K562 (cell line): Measurements from ENCODE around the gene PFKP. TPM values are rescaled to one million over a fixed set of nuclear protein-coding genes. Genes with fewer than 3 reads are reported as not detected.

ENCODE experiments used
- ATAC-seq: fragments of 200-7000 bp; cut with Tn5 transposase; 3 replicates; pipeline ENCODE4 v1.9.1; 2020; ENCODE audit warnings: moderate library complexity
- BruUV-seq: library from RNA; stranded (reverse); fragments of 400-500 nt; replicated peaks from 2 replicates; lab custom pipeline; 2021; lab: Mats Ljungman, UMichigan
- CTCF ChIA-PET: fragments of 300-600 bp; formaldehyde crosslinking; extraction: SDS; loops from one replicate; lab custom pipeline; 2021; ENCODE audit warnings: low intra/inter-chr PET ratio; lab: Yijun Ruan, JAX
- POLR2A ChIA-PET: fragments of 300-600, 350-650 bp; sonication (Branson Sonifier 250); formaldehyde crosslinking; extraction: SDS; loops from one replicate; lab custom pipeline; 2021; ENCODE audit warnings: antibody characterized with exemption, inconsistent platforms; lab: Yijun Ruan, JAX
- DNase-seq, 4 experiments: peaks; one replicate each; pipeline versions ENCODE4 v3.0.0 to v3.0.0-alpha.2; 2011 to 2018; ENCODE audit warnings: low spot score in 3 of 4, mixed read lengths in 3 of 4; ENCODE audit errors: extremely low read depth in 1 of 4
- FAIRE-seq: peaks from 2 replicates; lab custom pipeline; 2011; peaks lifted over from hg19 to GRCh38; lab: Jason Lieb, UNC
- H2AFZ ChIP-seq: 2 replicates; pipeline ENCODE4 v1.6.0; 2011; ENCODE audit warnings: low read depth, low read length, control low read depth, inconsistent platforms
- H3K27ac ChIP-seq: fragments of 200-600 bp; 3 replicates; pipeline ENCODE4 v1.8.0; 2011; ENCODE audit warnings: low read depth, mild to moderate bottlenecking, control low read depth, inconsistent platforms, low read length, moderate library complexity, mixed read lengths; ENCODE audit errors: extremely low read depth
- H3K27me3 ChIP-seq, 2 experiments: fragments of 300-600 bp in 1 of 2; 2 replicates in 1 of 2; 3 replicates in 1 of 2; pipeline versions ENCODE4 v1.6.0 to v1.8.0; 2011; ENCODE audit warnings: inconsistent platforms in 2 of 2, low read length in 2 of 2, mild to moderate bottlenecking in 1 of 2, mixed read lengths in 1 of 2, moderate library complexity in 1 of 2; ENCODE audit not compliant: control insufficient read depth in 2 of 2, insufficient read depth in 2 of 2
- H3K36me3 ChIP-seq: fragments of 300-600 bp; 3 replicates; pipeline ENCODE4 v1.8.0; 2011; ENCODE audit warnings: mild to moderate bottlenecking, low read length, inconsistent platforms; ENCODE audit not compliant: control insufficient read depth, insufficient read depth
- H3K4me1 ChIP-seq, 2 experiments: fragments of 200-600 bp in 1 of 2; replicated peaks in 1 of 2; 2 replicates in 1 of 2; 3 replicates in 1 of 2; pipeline versions ENCODE4 v1.5.1 to v1.8.0; 2011; ENCODE audit warnings: inconsistent platforms in 2 of 2, low read length in 2 of 2, mild to moderate bottlenecking in 1 of 2, mixed read lengths in 1 of 2, moderate library complexity in 1 of 2; ENCODE audit not compliant: control insufficient read depth in 2 of 2, insufficient read depth in 2 of 2
- H3K4me2 ChIP-seq: 2 replicates; pipeline ENCODE4 v1.6.1; 2011; ENCODE audit warnings: low read length, control low read depth, inconsistent platforms, mixed read lengths; ENCODE audit not compliant: insufficient read depth
- H3K4me3 ChIP-seq: fragments of 200-600 bp; sonication (generic), shearing (Covaris generic); 2 replicates; pipeline ENCODE4 v1.5.1; 2016; ENCODE audit warnings: control low read depth, inconsistent platforms
- H3K79me2 ChIP-seq: fragments of 200-600 bp; 3 replicates; pipeline ENCODE4 v1.8.0; 2011; ENCODE audit warnings: low read length, inconsistent platforms; ENCODE audit not compliant: control insufficient read depth, insufficient read depth
- H3K9ac ChIP-seq, 2 experiments: 2 replicates each; pipeline versions ENCODE4 v1.6.0 to v1.6.1; 2011; ENCODE audit warnings: low read depth in 2 of 2, low read length in 2 of 2, control low read depth in 1 of 2, inconsistent platforms in 1 of 2, mild to moderate bottlenecking in 1 of 2, mixed read lengths in 1 of 2; ENCODE audit not compliant: insufficient read depth in 1 of 2
- H3K9me1 ChIP-seq: one replicate; pipeline ENCODE4 v1.6.0; 2011; ENCODE audit warnings: inconsistent platforms, mild to moderate bottlenecking, low read length, moderate library complexity; ENCODE audit not compliant: control insufficient read depth, insufficient read depth
- H3K9me3 ChIP-seq: replicated peaks from 2 replicates; pipeline ENCODE4 v1.5.1; 2011; ENCODE audit warnings: low read depth, low read length, inconsistent platforms; ENCODE audit not compliant: control insufficient read depth, insufficient read depth
- H4K20me1 ChIP-seq: replicated peaks from 2 replicates; pipeline ENCODE4 v1.6.1; 2011; ENCODE audit warnings: low read length, inconsistent platforms, mixed read lengths; ENCODE audit not compliant: control insufficient read depth, insufficient read depth
- KLF16 ChIP-seq: IDR thresholded peaks from 2 replicates; pipeline ENCODE4 v1.6.1; 2016; ENCODE audit warnings: antibody characterized with exemption
- USF2 ChIP-seq: sonication (generic); formaldehyde crosslinking; IDR thresholded peaks from 2 replicates; pipeline ENCODE4 v1.5.0; 2020; ENCODE audit warnings: missing genetic modification reagents
- ZBTB33 ChIP-seq: sonication (generic); formaldehyde crosslinking; IDR thresholded peaks from 2 replicates; pipeline ENCODE4 v1.8.1; 2023; ENCODE audit warnings: mild to moderate bottlenecking, missing genetic modification reagents
- ZKSCAN3 ChIP-seq: fragments of 250-450 bp; sonication (Bioruptor Pico); IDR thresholded peaks from 2 replicates; pipeline ENCODE4 v1.4.0; 2020
- ZNF407 ChIP-seq: fragments of 450-650 bp; IDR thresholded peaks from 2 replicates; pipeline ENCODE4 v1.6.1; 2016; ENCODE audit warnings: low read depth
- WGBS: fragments of 100-300 bp; shearing (Covaris generic); methylation state at CpG from one replicate; pipeline ENCODE4 v1.1.6; 2016; ENCODE audit warnings: low coverage, mixed read lengths; ENCODE audit not compliant: insufficient coverage; ENCODE audit errors: missing lambda C conversion rate; 5-methylcytosine and 5-hydroxymethylcytosine counted together
- in situ Hi-C: fragments of 300-500 bp; cut with MboI; formaldehyde crosslinking; loops from 4 replicates; pipeline ENCODE4 v1.15.0; 2018; ENCODE audit warnings: inconsistent platforms, mixed read lengths
- intact Hi-C: fragments of 100-400 bp; cut with micrococcal nuclease; formaldehyde crosslinking; loops from 2 replicates; pipeline ENCODE4 v1.14.2; 2022
- polyA plus RNA-seq, 8 experiments: library from polyadenylated mRNA; depleted of rRNA in 4 of 8; stranded (reverse) in 5 of 8; unstranded in 3 of 8; fragments of >200 nt; fragmentation: Nextera tagmentation in 2 of 8; fragmentation: Illumina TruSeq in 1 of 8; extraction: Ambion mirVana in 2 of 8; extraction: Trizol in 1 of 8; gene quantifications; 2 replicates each; pipeline versions ENCODE4 v1.2.1 to v1.2.3, GENCODE V29; 2011 to 2014; ENCODE audit warnings: inconsistent platforms in 1 of 8, missing spikeins in 1 of 8
- total RNA-seq, 7 experiments: library from RNA; depleted of rRNA in 6 of 7; stranded (reverse); fragments of >200 nt in 6 of 7; fragmentation: Illumina TruSeq in 2 of 7; extraction: Trizol in 2 of 7; gene quantifications; 2 replicates each; pipeline versions ENCODE4 v1.2.1 to v1.2.3, GENCODE V29; 2011 to 2021; ENCODE audit warnings: low replicate concordance in 1 of 7

PFKP gene
- total and polyA plus RNA-seq, 9 of the 15 experiments (the other 6 are each of a cell fraction or from before 2014, with no cell fraction given) = 23.5 to 116 (median 62.1) TPM

GRCh38 chr10:3147117-3147820 is 79.9 kb downstream of the PFKP start:
- peaks cover 80% of the 10 kb centered on the region; the same call in 2 of the 3 replicates for H3K36me3 ChIP-seq
- in situ Hi-C loops = no loop called here
- no peak overlapping the region for H3K4me2 ChIP-seq
- H3K9me3 ChIP-seq = no peaks in the 10 kb centered on the region
- no peaks in the 10 kb centered on the region for H4K20me1 ChIP-seq
- H3K79me2 ChIP-seq = no peaks in the 10 kb centered on the region
- intact Hi-C loops = no loop called here
- FAIRE-seq (no peak), ATAC-seq (no peak), DNase-seq (no peak)
- H3K9ac ChIP-seq = no peak overlapping the region
- TF ChIP-seq ZKSCAN3 (no peak), USF2 (CRISPR knock-in tag) (no peak), KLF16 (no peak), ZNF407 (no peak), ZBTB33 (CRISPR knock-in tag) (no peak)
- no peaks in the 10 kb centered on the region for H3K4me1 ChIP-seq
- ChIA-PET POLR2A (interaction anchor here (0.5 to 0.6 kb wide), 3 partner anchors 15 to 69 kb away, joined by 3 read pairs; no protein-coding TSS in a partner anchor), CTCF (no interaction called here)
- no peaks in the 10 kb centered on the region for H3K27me3 ChIP-seq
- no peak overlapping the region for H3K27ac ChIP-seq
- WGBS = 85% methylated on average over 17 of the region's 17 CpGs
- BruUV-seq = no TSS peak
- H2AFZ ChIP-seq = no peak overlapping the region
- H3K4me3 ChIP-seq = no peak overlapping the region
- H3K9me1 ChIP-seq = no peaks in the 10 kb centered on the region
